HG02798 (cell line): ENCODE measurements around the gene HSPG2.
"Not testable (repeated sequence)": the region's sequence is repeated elsewhere in the genome, so short reads cannot be mapped to it uniquely, and the experiment has no call there.

Source experiments
- ATAC-seq: cut with Tn5 transposase; IDR thresholded peaks from one replicate; pipeline ENCODE4 v1.9.1; 2021; ENCODE audit warnings: mild to moderate bottlenecking; ENCODE audit not compliant: unreplicated experiment, poor library complexity

Gene HSPG2

GRCh38 chr1:21779613-21780521 is 157.2 kb downstream of the HSPG2 start:
- peak; percentile 25 for ATAC-seq

GRCh38 chr1:21778405-21778727 is 158.7 kb downstream of the HSPG2 start:
- no peak for ATAC-seq

GRCh38 chr1:21776925-21777324 is 160.2 kb downstream of the HSPG2 start:
- ATAC-seq = not testable (repeated sequence)

- no peak for ATAC-seq
These were observed 161.0 kb downstream of the HSPG2 start for GRCh38 chr1:21775985-21776562.

GRCh38 chr1:21775550-21775914 is 161.6 kb downstream of the HSPG2 start:
- no peak for ATAC-seq

GRCh38 chr1:21774835-21775549 is 162.1 kb downstream of the HSPG2 start:
- no peak for ATAC-seq

- no peak for ATAC-seq
These were observed 163.5 kb downstream of the HSPG2 start for GRCh38 chr1:21773585-21773984.
